Fibroblast of mammary gland (primary cell): ENCODE results near the gene CUTC.

ENCODE experiments used
- DNase-seq: peaks from one replicate; pipeline ENCODE4 v3.0.0-alpha.2; 2010; ENCODE audit warnings: low read depth
- H3K4me3 ChIP-seq: 2 replicates; pipeline ENCODE4 v1.5.1; 2011; ENCODE audit warnings: low read depth, mild to moderate bottlenecking, low read length, moderate library complexity; ENCODE audit not compliant: control insufficient read depth
- CTCF ChIP-seq: conservative IDR thresholded peaks from 2 replicates; pipeline ENCODE4 v1.5.1; 2011; ENCODE audit warnings: low read depth, low read length, inconsistent platforms; ENCODE audit not compliant: control insufficient read depth, insufficient read depth

CUTC gene, protein sequence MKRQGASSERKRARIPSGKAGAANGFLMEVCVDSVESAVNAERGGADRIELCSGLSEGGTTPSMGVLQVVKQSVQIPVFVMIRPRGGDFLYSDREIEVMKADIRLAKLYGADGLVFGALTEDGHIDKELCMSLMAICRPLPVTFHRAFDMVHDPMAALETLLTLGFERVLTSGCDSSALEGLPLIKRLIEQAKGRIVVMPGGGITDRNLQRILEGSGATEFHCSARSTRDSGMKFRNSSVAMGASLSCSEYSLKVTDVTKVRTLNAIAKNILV

DNA sequence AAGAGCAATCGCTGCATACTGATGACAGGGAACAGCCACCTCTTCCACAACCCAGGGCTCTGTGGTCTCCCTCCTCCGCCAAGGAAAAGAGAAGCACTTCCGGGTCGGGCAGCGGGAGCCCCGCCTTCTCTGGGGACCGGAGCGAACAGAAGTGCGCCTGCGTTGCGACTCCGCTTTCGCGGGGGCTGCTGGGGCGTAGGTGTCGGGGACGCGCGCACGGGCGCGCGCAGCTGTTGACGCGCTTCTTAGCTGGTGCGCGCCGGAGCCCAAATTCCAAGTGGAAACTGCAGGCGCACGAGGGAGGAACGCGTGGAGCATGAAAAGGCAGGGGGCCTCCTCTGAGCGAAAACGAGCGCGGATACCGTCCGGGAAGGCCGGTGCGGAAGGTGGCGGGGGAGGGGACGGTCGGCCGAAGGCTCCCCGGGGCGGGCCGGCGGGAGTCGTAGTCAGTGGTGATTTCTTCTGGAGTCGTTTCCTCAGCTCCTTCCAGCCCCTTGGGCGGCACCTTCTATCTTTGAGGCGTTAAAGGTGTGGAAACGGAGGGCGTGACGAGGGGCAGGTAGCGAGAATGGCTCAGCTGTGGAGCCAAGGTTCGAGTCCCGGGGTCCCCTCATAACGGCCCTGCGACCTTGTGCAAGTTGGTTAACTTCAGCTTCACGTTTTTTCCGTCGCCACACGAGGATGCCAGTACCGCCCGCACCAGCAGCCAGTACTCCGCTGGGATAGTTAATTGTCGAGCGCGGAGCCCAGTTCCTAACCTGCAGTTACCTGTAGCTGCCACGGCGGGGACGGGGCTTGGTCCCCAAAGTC is at the start of gene CUTC, which contains the start of gene COX15:
Gene CUTC (plus strand): TSS at position 202 of the 810 bp plus-strand sequence. CDS start 115 bp downstream, at position 317.
Gene COX15 (minus strand): TSS at position 95 of the 810 bp plus-strand sequence. CDS start 78 bp downstream, at position 17.
- peak; percentile 19 for TF ChIP-seq CTCF
- peak within 1 kb of the TSS; percentile 99 for H3K4me3 ChIP-seq
- DNase-seq, result peak; percentile 96

GRCh38 chr10:99682752-99683151 is 49.3 kb upstream of the CUTC start:
- no peak for DNase-seq
- H3K4me3 ChIP-seq, result no peak overlapping the region
- peak; percentile 7 for TF ChIP-seq CTCF

- no peak for DNase-seq
- no peak overlapping the region for H3K4me3 ChIP-seq
- TF ChIP-seq CTCF, result no peak
Observed at GRCh38 chr10:99685597-99685967, 46.5 kb upstream of the CUTC start.

- no peak overlapping the region for H3K4me3 ChIP-seq
- TF ChIP-seq CTCF, result no peak
- DNase-seq, result peak; percentile 48
Observed at GRCh38 chr10:99689461-99689860, 42.6 kb upstream of the CUTC start.

DNA sequence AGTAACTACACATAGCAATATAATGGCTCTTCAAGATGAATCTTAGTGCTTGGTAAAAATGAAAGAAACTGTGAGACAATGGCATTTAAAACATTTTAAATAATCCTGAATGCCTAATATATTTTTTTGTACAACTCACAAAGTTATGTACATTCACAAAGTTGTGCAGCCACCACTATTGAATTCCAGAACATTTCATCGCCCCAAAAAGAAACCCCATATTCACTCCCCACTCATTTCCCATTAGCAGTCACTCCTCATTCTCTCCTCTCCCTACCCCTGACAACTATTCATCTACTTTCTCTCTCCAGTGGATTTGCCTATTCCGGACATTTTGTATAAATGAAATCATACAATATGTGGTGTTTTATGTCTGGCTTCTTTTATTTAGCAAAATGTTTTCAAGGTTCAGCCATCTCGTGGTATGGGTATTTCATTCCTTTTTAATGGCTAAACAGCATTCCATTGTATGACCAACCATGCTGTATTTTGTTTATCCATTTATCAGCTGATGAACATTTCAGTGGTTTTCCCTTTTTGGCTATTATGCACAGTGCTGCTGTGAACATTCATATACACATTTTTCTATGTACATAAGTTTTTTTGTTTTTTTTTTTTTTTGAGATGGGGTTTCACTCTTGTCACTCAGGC is 38.0 kb upstream of the CUTC start:
- DNase-seq, result peak; percentile 79
- no peak for TF ChIP-seq CTCF
- no peak overlapping the region for H3K4me3 ChIP-seq

- H3K4me3 ChIP-seq, result no peak overlapping the region
- DNase-seq, result peak; percentile 7
- TF ChIP-seq CTCF, result no peak
Observed at GRCh38 chr10:99695761-99696160, 36.3 kb upstream of the CUTC start.
